Loucy (cell line): ENCODE results near the gene MRPS2.
"Not testable (repeated sequence)": the region's sequence is repeated elsewhere in the genome, so short reads cannot be mapped to it uniquely, and the experiment has no call there.

Source experiments
- EZH2phosphoT487 ChIP-seq: fragments of 200-600 bp; IDR thresholded peaks from 2 replicates; pipeline ENCODE4 v1.6.1; 2018; ENCODE audit warnings: antibody characterized with exemption, mild to moderate bottlenecking, moderate library complexity, borderline replicate concordance
- TF ChIP-seq, protein P1 (sequence below): fragments of 200-600 bp; sonication (generic); conservative IDR thresholded peaks from 2 replicates; pipeline ENCODE4 v1.5.1; 2014; ENCODE audit warnings: mild to moderate bottlenecking, antibody characterized with exemption, low read length

DNA sequence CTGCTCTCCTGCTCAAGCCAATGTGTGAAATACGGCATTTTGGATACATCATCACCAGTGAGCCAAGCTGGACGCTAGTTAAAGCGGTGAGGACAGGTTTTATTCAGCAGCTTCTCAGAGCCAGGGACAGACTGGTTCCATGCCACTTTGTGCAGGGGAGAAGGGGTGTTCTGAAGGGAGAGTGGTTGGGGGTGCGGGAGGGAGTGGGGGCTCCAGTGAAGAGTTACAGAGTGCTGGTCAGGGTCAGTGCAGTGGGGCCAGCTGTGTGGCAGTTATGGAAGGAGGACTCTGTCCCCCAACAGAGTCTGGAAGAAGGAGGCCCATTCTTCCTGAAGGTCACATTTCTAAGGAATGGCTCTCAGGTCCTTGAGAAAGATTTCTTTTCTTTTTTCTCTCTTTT is 34.3 kb downstream of the MRPS2 start:
- TF ChIP-seq EZH2phosphoT487: not testable (repeated sequence)
- TF ChIP-seq, protein P1, sequence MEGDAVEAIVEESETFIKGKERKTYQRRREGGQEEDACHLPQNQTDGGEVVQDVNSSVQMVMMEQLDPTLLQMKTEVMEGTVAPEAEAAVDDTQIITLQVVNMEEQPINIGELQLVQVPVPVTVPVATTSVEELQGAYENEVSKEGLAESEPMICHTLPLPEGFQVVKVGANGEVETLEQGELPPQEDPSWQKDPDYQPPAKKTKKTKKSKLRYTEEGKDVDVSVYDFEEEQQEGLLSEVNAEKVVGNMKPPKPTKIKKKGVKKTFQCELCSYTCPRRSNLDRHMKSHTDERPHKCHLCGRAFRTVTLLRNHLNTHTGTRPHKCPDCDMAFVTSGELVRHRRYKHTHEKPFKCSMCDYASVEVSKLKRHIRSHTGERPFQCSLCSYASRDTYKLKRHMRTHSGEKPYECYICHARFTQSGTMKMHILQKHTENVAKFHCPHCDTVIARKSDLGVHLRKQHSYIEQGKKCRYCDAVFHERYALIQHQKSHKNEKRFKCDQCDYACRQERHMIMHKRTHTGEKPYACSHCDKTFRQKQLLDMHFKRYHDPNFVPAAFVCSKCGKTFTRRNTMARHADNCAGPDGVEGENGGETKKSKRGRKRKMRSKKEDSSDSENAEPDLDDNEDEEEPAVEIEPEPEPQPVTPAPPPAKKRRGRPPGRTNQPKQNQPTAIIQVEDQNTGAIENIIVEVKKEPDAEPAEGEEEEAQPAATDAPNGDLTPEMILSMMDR: not testable (repeated sequence)
